NCI-H748 (cell line): ENCODE measurements around the gene PABPC3.

Source experiments
- DNase-seq: peaks from one replicate; lab custom pipeline; 2025; ENCODE audit not compliant: unreplicated experiment; lab: John Stamatoyannopoulos, UW

The PABPC3 gene

GRCh38 chr13:25110956-25111584, 15.1 kb downstream of the PABPC3 start:
- peak; percentile 44 for DNase-seq

GRCh38 chr13:25111585-25111956, 15.6 kb downstream of the PABPC3 start:
- no peak for DNase-seq

GRCh38 chr13:25112695-25113255, 16.8 kb downstream of the PABPC3 start:
- no peak for DNase-seq

GRCh38 chr13:25114220-25114619, 18.3 kb downstream of the PABPC3 start:
- peak; percentile 88 for DNase-seq

- no peak for DNase-seq
These were observed 20.1 kb downstream of the PABPC3 start for GRCh38 chr13:25116044-25116443.

- no peak for DNase-seq
These were observed 21.4 kb downstream of the PABPC3 start for GRCh38 chr13:25117312-25117711.

GRCh38 chr13:25118378-25118905, 22.5 kb downstream of the PABPC3 start:
- no peak for DNase-seq

- no peak for DNase-seq
These were observed 35.0 kb downstream of the PABPC3 start for GRCh38 chr13:25130944-25131343.

- no peak for DNase-seq
These were observed 36.0 kb downstream of the PABPC3 start for GRCh38 chr13:25131881-25132420.

GRCh38 chr13:25132751-25133390, 36.9 kb downstream of the PABPC3 start:
- no peak for DNase-seq

- DNase-seq = no peak
These were observed 40.0 kb downstream of the PABPC3 start for GRCh38 chr13:25135896-25136295.

GRCh38 chr13:25136880-25137787, 41.2 kb downstream of the PABPC3 start:
- DNase-seq = peak; percentile 65

GRCh38 chr13:25137788-25138115, 41.8 kb downstream of the PABPC3 start:
- no peak for DNase-seq

- no peak for DNase-seq
These were observed 45.1 kb downstream of the PABPC3 start for GRCh38 chr13:25141042-25141441.

- DNase-seq = no peak
These were observed 47.8 kb downstream of the PABPC3 start for GRCh38 chr13:25143706-25144105.

GRCh38 chr13:25147638-25148401, 51.9 kb downstream of the PABPC3 start:
- DNase-seq = no peak

- DNase-seq = no peak
These were observed 52.5 kb downstream of the PABPC3 start for GRCh38 chr13:25148402-25148771.
